NCI-H446 (cell line): Measurements from ENCODE around the gene ZNF280B.

Source experiments
- DNase-seq, 2 experiments: peaks; one replicate each; lab custom pipeline; 2025; lab: John Stamatoyannopoulos, UW

Gene ZNF280B, protein sequence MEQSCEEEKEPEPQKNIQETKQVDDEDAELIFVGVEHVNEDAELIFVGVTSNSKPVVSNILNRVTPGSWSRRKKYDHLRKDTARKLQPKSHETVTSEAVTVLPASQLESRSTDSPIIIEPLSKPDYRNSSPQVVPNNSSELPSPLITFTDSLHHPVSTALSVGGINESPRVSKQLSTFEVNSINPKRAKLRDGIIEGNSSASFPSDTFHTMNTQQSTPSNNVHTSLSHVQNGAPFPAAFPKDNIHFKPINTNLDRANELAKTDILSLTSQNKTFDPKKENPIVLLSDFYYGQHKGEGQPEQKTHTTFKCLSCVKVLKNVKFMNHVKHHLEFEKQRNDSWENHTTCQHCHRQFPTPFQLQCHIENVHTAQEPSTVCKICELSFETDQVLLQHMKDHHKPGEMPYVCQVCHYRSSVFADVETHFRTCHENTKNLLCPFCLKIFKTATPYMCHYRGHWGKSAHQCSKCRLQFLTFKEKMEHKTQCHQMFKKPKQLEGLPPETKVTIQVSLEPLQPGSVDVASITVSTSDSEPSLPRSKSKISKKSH

DNA sequence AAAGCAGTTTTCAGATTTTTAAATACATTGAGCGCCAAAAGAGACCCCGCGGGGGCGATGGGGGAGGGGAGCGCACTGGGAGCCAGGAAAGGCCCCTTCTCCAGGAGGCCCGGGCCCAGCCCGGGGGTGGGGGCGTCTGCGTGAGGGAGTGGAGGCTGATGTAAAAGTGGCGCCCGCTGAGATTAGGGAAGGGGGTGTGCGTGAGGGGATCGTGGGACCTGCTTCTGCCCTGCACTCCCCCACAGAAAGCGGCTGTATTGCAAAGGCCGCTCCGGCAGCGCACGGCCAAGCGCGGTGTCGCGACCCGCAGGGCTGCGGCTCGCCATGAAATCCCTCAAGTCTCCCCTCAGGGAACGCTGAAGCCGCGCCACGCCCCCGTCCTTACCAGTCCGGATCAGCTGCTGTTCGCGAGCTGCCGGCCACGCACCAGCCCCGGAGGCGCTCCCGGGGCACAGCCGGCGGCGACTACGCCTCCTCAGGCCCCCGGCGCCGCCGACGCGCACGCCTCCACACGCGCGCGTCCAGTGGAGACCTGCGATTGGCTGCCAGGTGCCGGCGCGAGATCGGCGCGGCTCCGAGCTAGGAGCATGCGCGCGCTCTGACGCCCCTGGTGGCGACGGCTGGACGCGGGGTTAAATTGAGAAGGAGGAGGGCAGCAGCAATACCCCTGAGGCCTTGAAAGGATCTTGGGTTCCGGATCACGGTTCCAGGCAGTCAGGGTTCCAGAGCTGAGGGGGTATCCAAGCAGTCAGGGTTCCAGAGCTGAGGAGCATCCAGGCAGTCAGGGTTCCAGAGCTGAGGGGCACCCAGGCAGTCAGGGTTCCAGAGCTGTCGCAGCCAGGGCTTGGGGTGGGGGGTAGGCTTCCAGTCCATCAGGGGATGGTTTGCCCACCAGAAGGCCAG lies at the start of gene ZNF280B:
ZNF280B (minus strand) TSS at position 469 of the 903 bp plus-strand sequence. CDS start 19,344 bp downstream, outside the sequence.
- peak; percentile 71 to 95 for DNase-seq

DNA sequence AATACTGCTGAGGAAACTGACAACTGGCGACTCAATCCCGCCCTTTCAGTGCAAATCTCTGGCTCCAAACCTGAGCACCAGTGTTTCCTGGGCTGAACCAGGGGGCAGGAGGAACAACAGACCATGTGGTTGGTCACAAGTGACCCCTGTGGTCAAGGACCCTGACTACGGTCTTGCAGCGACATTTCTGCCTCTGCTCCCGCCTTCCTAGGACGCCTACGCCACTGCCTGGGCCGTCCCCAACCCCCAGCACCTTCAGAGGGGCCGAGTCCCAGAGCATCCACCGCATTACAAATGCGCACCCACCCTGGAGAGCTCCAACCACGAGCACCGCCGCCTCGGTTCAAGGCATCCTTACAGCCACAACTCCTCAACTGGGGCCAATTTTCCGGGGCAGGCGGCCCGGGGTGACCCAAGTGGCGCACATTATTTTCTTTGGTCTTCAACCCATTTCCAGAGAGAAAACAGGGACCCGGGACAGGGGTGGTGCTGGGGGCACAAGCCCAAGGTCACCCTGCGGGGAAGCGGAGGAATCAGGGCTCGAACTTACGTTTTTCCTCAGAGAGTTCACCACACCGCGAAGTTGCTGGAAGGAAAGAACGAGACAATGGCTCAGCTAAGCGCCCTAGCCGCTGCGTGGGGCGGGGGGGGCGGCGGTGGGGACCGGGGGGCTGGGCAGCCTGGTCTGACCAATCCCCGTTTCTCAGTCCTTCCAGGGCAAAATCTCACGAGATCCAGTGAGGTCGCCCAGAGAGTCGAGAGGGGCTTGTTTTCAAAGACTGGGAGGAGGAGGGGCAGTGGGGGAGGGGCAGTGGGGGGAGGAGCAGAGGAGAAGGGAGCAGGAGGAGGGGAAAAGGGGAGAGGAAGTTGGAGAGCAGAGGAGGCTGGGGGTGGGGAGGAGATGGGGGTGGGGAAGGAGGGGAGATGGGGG lies 48.7 kb upstream of the ZNF280B start:
- no peak for DNase-seq

DNA sequence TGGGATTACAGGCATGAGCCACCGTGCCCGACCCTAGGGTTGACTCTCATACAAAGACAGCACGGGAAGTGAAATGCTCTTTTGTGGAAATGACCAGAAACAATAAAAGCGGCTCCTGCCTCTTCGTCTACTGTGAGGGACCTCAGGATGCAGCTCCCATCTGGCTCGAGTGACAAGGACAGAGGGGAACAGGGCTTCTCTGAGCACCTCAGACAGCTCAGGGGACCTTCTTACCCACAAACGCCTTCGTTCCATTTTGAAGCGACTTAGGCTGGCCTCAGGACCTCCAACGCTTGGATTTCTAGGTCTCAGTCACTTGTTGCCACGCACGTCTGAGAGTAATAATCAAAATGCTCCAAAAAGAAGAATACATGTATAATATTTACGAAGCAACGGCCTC lies 48.0 kb upstream of the ZNF280B start:
- no peak for DNase-seq

GRCh38 chr22:22555596-22555995 lies 47.1 kb upstream of the ZNF280B start:
- no peak for DNase-seq

DNA sequence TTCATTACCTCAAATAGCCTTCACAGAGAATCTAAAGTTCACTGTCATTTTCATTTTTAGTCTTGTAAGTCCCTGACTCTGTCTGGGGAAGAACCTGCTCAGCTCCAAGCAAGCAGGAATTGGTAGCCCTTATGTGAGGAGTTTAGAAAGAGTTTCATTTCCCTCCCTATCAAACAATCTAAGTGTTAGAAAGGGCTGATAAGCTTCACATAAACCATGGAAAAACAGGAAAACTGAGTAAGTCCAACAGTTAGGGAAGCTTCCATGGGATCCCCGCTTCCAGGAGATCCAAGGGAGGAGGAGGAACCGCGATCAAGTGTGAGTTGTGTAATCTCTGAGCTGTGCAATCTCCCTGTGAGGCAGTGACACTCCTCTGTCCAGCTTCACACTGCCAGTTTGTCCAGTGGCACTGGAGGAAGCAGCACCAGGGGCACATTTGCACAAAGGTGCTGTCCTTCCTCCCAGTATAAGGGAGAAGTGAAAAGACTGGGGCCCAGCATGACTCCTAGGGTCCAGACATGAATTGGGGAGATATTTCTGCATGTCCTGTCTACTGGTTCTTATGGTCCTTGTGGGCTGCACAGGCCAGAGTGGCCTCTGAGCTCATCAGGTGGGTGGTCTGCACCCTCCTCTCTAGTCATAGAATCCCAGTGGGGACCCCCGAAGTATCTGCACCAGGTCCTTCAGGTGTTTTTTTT lies 46.2 kb upstream of the ZNF280B start:
- no peak for DNase-seq

DNA sequence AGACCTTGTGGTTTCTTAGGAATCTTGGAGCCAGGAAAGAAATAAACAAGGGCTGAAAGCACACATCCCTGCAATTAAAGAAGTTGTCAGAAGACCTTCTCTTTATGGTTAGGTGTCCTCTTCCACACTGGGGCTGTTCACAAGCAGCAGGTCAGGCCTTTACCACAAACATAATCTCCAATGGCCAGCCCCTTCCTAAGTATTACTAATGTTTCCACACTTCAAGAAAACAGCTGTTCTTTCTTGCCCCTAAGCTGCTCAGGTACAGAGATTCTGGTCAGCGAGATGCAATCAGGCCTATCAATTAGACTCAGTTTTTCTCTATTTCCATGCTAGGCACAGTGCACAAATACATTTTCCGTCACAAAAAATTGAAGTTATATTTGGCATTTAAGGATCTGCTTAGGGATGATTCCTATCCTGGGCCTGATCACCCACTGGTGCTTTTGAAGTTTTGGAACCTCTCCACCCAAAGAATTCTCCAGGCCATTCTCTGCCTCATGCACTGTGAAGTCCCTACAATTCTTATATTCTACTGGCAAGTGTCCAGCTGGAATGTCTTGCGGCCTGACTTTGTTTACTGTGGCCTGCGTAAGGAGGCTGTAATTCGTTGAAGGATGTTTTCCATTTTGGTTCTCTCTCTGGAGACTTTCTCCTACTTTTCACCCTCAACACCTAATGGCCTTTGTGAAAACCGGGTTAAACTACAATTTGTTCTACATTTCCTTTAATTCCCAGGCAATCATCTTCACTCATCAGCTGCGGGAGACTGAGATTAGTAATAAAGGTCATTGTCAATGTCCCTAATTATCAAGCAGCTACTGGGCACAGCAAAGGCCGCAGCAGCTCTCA lies 45.4 kb upstream of the ZNF280B start:
- no peak for DNase-seq

DNA sequence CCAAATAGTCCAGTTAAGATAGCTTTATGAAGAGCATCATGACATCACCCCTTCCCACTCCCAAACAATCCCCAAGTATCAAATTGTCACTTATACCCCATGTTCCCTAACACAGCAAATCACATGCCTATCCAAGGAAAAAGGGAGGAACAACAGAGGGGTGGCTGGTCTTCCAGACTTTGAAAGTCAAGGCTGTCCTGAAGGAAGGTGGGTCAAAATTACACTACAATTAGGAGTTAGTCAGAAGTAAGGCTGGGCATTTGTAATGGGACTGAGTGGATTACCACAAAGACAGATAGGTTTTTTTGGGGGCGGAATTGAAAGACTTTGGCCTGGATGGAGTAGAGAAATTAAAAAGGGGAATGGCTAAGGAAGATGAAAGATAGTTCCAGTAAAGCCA lies 44.6 kb upstream of the ZNF280B start:
- DNase-seq = no peak

- DNase-seq = no peak
Measured at GRCh38 chr22:22552630-22553029, 44.1 kb upstream of the ZNF280B start.

GRCh38 chr22:22550789-22551434 lies 42.4 kb upstream of the ZNF280B start:
- DNase-seq = no peak

DNA sequence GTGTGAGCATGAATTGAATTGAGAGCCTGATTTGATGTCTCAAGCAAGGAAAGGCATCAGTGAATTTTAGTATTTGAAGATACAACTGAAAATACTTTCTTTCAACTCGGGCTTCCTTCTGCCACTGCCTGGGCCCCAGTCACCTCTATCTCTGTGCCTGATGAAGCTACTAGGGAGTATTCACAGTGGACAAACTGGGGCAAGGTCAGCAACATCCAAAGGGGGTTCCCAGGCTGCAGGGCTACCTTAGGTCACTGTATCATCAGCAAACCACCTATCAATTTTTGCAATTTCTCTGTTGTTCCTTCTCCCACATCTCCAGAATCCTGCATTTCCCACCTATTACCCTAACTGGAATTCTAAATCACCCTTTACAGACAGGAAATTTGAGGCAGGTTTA lies 40.4 kb upstream of the ZNF280B start:
- DNase-seq = no peak

DNA sequence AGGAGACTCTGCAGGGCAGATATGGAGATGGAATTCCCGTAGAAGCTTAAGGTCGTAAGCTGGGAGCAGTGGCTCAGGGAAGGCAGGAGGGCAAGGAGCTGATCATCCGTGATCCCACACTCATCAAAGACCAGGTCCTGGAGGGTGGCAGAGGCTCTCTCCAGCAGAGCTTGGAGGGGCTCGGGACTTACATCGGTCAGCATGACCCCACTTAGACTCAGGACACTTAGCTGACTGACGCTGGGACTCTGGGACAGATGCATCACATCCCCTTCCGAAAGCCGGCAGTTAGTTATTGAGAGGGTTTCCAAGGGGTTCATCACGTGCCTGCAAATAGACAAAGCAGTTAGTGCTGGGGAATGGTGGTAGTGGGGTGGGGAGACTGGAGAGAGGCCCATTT lies 39.8 kb upstream of the ZNF280B start:
- DNase-seq = no peak

DNA sequence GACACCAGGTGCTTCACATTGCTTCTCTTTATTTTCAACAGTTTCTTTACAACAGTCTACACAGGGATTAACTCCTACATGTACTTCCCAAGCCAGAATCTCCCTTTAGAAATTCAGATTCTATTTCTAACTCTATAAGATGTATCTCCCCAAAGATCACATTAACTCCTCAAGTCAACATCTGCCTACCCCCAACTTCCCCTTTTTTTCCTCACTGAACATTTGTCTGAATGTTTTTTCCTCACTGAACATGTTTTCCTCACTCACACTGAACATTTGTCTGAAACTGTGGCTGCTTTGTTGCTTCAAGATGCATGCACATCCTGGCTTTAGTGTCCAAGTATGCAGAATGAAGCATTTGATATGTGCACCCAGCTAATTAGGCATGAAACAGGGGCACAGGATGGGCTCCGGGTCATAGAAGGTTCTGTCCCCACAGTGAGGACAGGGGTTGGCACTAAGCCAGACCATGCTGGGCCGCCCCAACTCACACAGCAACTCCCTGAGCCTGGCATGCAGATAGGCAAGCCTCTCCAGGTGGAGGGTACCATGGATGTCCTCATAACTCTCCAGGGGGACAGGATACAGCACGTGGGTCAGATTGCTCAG lies 39.3 kb upstream of the ZNF280B start:
- DNase-seq = no peak

- DNase-seq = no peak
Measured at GRCh38 chr22:22547226-22547625, 38.7 kb upstream of the ZNF280B start.

DNA sequence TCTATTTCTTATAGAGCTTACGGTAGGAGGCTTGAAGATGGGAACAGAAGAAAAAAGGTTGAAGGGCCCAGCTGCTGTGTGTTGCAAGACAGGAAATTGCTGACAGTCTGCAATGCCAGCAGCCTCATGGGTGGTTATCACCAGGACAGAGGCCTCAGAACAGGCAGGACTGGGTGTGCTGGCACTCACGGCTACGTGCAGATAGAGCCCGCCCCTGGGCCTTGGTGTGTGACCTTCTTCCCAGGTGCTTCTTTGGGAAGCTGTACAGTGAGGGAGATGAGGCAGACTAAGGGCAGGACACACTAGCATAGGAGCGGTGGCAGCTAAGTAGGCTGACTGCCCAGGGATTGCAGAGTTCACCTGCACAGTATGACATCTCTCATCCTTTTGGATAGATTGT lies 37.9 kb upstream of the ZNF280B start:
- no peak for DNase-seq

DNA sequence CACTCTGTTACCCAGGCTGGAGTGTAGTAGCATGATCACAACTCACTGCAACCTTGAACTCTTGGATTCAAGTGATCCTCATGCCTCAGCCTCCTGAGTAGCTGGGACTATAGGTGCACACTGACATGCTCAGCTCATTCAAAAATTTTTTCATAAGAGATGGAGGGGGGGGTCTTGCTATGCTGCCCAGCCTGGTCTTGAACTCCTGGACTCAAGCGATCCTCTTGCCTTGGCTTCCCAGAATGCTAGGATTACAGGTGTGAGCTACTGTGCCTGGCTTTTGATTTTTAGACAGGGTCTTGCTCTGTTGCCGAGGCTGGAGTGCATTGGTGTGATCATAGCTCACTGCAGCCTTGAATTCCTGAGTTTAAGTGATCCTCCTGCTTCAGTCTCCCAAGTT lies 36.5 kb upstream of the ZNF280B start:
- DNase-seq = no peak

DNA sequence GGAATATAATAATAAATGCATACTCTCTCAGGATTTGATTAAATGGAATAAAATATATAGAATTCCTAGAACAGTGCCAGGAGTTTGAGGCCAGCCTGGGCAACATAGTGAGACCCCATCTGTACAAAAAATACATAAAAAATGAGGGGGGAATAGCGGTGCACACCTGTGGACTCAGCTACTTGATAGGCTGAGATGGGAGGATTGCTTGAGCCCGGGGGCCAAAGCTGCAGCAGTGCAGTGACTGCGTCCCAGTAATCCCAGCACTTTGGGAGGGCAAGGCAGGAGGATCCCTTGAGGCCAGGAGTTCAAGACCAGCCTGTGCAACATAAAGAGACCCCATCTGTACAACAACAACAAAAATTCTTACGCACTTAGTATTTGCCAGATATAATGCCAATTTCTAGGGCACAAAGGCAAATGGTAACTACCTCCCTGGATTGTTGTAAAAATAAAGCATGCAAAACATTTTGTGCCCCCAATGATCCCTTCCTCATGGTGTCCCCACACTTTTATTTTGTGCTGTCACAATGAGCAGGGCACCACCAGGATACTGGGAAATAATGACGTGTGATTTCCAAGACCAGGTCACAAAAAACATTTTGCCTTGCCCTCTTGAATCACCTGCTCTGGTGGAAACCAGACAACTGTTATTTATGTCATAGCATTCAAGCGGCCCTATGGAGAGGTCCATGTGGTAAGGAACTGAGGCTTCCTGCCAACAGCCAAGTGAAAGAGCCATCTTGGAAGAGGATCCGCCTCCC lies 29.9 kb upstream of the ZNF280B start:
- DNase-seq = peak in 1 of 2 experiments; percentile 29

DNA sequence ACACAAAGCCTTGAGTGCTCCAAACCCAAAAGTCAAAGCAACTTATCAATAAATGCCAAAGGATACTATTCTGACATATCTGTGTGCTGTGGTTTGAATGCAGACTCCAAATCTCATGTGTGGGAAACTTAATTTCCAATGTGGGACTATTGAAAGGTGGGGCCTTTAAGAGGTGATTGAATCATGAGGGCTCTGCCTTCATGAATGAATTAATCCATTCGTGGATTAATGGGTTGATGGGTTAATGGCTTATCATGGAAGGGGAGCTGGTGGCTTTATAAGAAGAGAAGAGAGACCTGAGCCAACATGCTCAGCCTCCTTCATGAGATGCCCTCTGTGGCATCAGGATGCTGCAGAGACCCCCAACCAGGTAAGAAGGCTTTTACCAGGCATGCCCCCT lies 28.4 kb upstream of the ZNF280B start:
- DNase-seq = no peak

GRCh38 chr22:22536515-22536914 lies 28.0 kb upstream of the ZNF280B start:
- no peak for DNase-seq
